Kidney (tissue), 14 donors: Measurements from ENCODE around the gene IL23R. TPM values are rescaled to one million over a fixed set of nuclear protein-coding genes. Genes with fewer than 3 reads are reported as not detected.
A peak's percentile ranks its signal among the peaks of the same experiment; 100 is the strongest.

Experiments
- DNase-seq, 5 donors: peaks; one replicate each; pipeline ENCODE4 v3.0.0-alpha.2; 2013 to 2020
- FAIRE-seq: peaks from 2 replicates; lab custom pipeline; 2012; peaks lifted over from hg19 to GRCh38; lab: Jason Lieb, UNC
- H3K27ac ChIP-seq, 2 donors: one replicate each; pipeline ENCODE4 v1.7.0; 2013; ENCODE audit warnings: low read depth in 2 of 2, low read length in 2 of 2, inconsistent platforms in 1 of 2
- H3K27me3 ChIP-seq: one replicate; pipeline ENCODE4 v1.7.1; 2013; ENCODE audit warnings: low read length, inconsistent platforms; ENCODE audit not compliant: control insufficient read depth, insufficient read depth
- H3K36me3 ChIP-seq, 3 donors: one replicate each; pipeline versions ENCODE4 v1.7.0 to v1.7.1; 2013; ENCODE audit warnings: low read length in 3 of 3, control low read depth in 1 of 3, inconsistent platforms in 1 of 3; ENCODE audit not compliant: insufficient read depth in 3 of 3, control insufficient read depth in 2 of 3
- H3K4me1 ChIP-seq, 3 donors: one replicate each; pipeline versions ENCODE4 v1.7.0 to v1.7.1; 2013; ENCODE audit warnings: low read length in 3 of 3, inconsistent platforms in 1 of 3, low read depth in 1 of 3; ENCODE audit not compliant: control insufficient read depth in 2 of 3, insufficient read depth in 2 of 3
- H3K4me3 ChIP-seq, 3 donors: one replicate each; pipeline versions ENCODE4 v1.7.0 to v1.8.1; 2013; ENCODE audit warnings: low read length in 3 of 3, control low read depth in 1 of 3, inconsistent platforms in 1 of 3
- H3K9ac ChIP-seq, 3 donors: one replicate each; pipeline versions ENCODE4 v1.7.0 to v1.7.1; 2013; ENCODE audit warnings: low read length in 3 of 3, control low read depth in 1 of 3, inconsistent platforms in 1 of 3
- H3K9me3 ChIP-seq, 3 donors: one replicate each; pipeline versions ENCODE4 v1.7.0 to v1.7.1; 2013; ENCODE audit warnings: low read length in 3 of 3, control low read depth in 1 of 3, inconsistent platforms in 1 of 3; ENCODE audit not compliant: control insufficient read depth in 2 of 3, insufficient read depth in 1 of 3
- CTCF ChIP-seq: IDR thresholded peaks from 3 replicates; pipeline ENCODE4 v1.5.1; 2012; ENCODE audit warnings: mild to moderate bottlenecking, moderate library complexity, borderline replicate concordance; ENCODE audit not compliant: insufficient read depth; ENCODE audit errors: extremely low read depth
- intact Hi-C: fragments of 100-400 bp; cut with DNase I; formaldehyde crosslinking; loops from one replicate; pipeline ENCODE4 v1.11.1; 2022
- polyA plus RNA-seq: library from polyadenylated mRNA; stranded (reverse); fragments of 350-450 nt; fragmentation: Illumina TruSeq; extraction: RNeasy Lipid Tissue Mini Kit (QIAGEN cat#74804); gene quantifications from one replicate; pipeline ENCODE4 v1.2.3, GENCODE V29; 2014; ENCODE audit warnings: low read depth, low replicate concordance; ENCODE audit not compliant: insufficient read depth
- total RNA-seq: library from RNA; stranded (reverse); fragmentation: NEBNext Ultra II Directional; extraction: Animal tissue kit (Norgen Biotek cat#: 25700); gene quantifications from one replicate; pipeline ENCODE4 v1.2.1, GENCODE V29; 2021
- donor health status: control.
- donor health status: control.
- donor health status: control.
- donor health status: control.
- donor health status: control.
- donor health status: DM: yes; HTN: yes; CAD: no.
- donor health status: Normal renal cell carcinoma (clear cell type).

Gene IL23R
- total and polyA plus RNA-seq, 2 donors from 2014 or later, result 0.19 TPM; not detected in 1

GRCh38 chr1:67213948-67214347, 47.7 kb downstream of the IL23R start:
- Histone ChIP-seq H3K4me1 (peaks cover 0 to 6% (median 3%) of the 10 kb centered on the region in 3 donors), H3K27ac (peak overlapping the region; percentile 66 to 79), H3K9me3 (no peaks in the 10 kb centered on the region), H3K9ac (no peak overlapping the region), H3K4me3 (no peak overlapping the region), H3K36me3 (no peaks in the 10 kb centered on the region), H3K27me3 (no peaks in the 10 kb centered on the region)
- no peak for DNase-seq
- FAIRE-seq, result no peak
- intact Hi-C loops, result no loop called here
- no peak for TF ChIP-seq CTCF

GRCh38 chr1:67214420-67215174, 48.3 kb downstream of the IL23R start:
- DNase-seq, result peak in 2 of 5 donors; percentile 29 to 55
- Histone ChIP-seq H3K9me3 (no peaks in the 10 kb centered on the region), H3K4me1 (peaks cover 0 to 6% (median 3%) of the 10 kb centered on the region in 3 donors), H3K36me3 (no peaks in the 10 kb centered on the region), H3K9ac (no peak overlapping the region), H3K27me3 (no peaks in the 10 kb centered on the region), H3K27ac (peak overlapping the region; percentile 54 to 79), H3K4me3 (peak overlapping the region in 1 of 3 donors; percentile 11)
- intact Hi-C loops, result no loop called here
- TF ChIP-seq CTCF, result peak; percentile 33
- FAIRE-seq, result peak; percentile 81

GRCh38 chr1:67216401-67216800, 50.1 kb downstream of the IL23R start:
- no peak for TF ChIP-seq CTCF
- H3K27me3 ChIP-seq, result no peaks in the 10 kb centered on the region
- no peak for DNase-seq
- intact Hi-C loops, result no loop called here
- H3K36me3 ChIP-seq, result no peaks in the 10 kb centered on the region
- no peak overlapping the region for H3K4me3 ChIP-seq
- H3K9me3 ChIP-seq, result no peaks in the 10 kb centered on the region
- H3K27ac ChIP-seq, result no peak overlapping the region
- H3K9ac ChIP-seq, result no peak overlapping the region
- no peak for FAIRE-seq
- peaks cover 0 to 6% (median 3%) of the 10 kb centered on the region in 3 donors for H3K4me1 ChIP-seq
